ENCODE results near the gene LPCAT1.

DNA sequence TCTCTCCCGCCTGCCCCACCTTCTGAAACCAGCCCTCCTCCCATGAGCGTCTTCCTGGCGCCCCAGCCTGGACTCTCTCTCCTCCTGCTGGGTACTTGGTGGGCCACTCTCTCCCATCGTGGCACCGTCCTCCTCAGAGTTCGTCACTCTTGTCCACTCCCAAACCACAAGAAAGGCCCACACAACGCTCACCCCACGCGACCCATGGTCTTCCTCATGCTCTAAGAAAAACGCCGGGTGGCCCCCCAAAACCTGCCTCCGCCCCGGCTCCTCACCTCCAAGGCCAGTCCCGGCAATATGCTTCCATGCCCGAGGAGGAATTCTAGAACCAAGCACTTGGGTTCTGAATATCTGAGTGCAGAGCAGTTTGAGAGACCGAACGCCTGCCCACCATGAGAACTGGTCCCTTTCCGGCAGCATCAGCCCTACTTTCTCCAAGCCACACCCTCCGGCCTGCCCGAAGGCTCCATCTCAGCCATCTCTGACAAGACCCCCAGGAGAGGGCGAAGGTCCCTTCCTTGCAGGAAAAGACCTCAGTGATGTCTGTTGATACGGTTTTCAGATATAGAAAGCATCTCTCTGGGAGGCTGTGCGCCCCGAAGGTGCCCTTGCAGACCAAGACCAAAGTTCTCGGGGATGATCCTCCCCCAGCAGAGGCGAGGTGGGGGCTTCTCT is 93.5 kb downstream of the LPCAT1 start:
- TF ChIP-seq, protein P1, sequence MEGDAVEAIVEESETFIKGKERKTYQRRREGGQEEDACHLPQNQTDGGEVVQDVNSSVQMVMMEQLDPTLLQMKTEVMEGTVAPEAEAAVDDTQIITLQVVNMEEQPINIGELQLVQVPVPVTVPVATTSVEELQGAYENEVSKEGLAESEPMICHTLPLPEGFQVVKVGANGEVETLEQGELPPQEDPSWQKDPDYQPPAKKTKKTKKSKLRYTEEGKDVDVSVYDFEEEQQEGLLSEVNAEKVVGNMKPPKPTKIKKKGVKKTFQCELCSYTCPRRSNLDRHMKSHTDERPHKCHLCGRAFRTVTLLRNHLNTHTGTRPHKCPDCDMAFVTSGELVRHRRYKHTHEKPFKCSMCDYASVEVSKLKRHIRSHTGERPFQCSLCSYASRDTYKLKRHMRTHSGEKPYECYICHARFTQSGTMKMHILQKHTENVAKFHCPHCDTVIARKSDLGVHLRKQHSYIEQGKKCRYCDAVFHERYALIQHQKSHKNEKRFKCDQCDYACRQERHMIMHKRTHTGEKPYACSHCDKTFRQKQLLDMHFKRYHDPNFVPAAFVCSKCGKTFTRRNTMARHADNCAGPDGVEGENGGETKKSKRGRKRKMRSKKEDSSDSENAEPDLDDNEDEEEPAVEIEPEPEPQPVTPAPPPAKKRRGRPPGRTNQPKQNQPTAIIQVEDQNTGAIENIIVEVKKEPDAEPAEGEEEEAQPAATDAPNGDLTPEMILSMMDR (IDR thresholded peaks at IDR 0.05 in 2 of 3, conservative IDR thresholded peaks at IDR 0.05 in 1 of 3; ENCODE audit: borderline replicate concordance in 1 of 3, insufficient read depth in 1 of 3, low read depth in 2 of 3, low read length in 2 of 3) = no peak
- no peak for TF ChIP-seq ELF1 (IDR thresholded peaks at IDR 0.05; ENCODE audit: borderline replicate concordance, low read depth)

Data from HCT116 (cell line).